A549 (cell line): Measurements from ENCODE around the gene TIRAP.

Source experiments
- CHD2 ChIP-seq: fragments of 150-350 bp; IDR thresholded peaks from 2 replicates; pipeline ENCODE4 v1.6.1; 2014; ENCODE audit warnings: low read length; ENCODE audit not compliant: partially characterized antibody
- EHF ChIP-seq: fragments of 250-450 bp; sonication (Bioruptor Pico); IDR thresholded peaks from 2 replicates; pipeline ENCODE4 v1.5.0; 2020; ENCODE audit warnings: mild to moderate bottlenecking
- POLR2A ChIP-seq: IDR thresholded peaks from 2 replicates; pipeline ENCODE4 v1.6.1; 2012; ENCODE audit warnings: mild to moderate bottlenecking, low read length
- POLR2AphosphoS2 ChIP-seq: conservative IDR thresholded peaks from 2 replicates; pipeline ENCODE4 v1.6.1; 2012; ENCODE audit warnings: low read length, improper control_type of control experiment, inconsistent platforms
- TF ChIP-seq, protein P1 (sequence below): fragments of >200 bp; sonication (Bioruptor Twin); formaldehyde crosslinking; IDR thresholded peaks from 3 replicates; pipeline ENCODE4 v1.5.1; 2016
- TF ChIP-seq, protein P2 (sequence below): fragments of 200-600 bp; sonication (generic); IDR thresholded peaks from 2 replicates; pipeline ENCODE4 v1.6.1; 2016; ENCODE audit warnings: antibody characterized with exemption, mild to moderate bottlenecking, moderate library complexity
- TF ChIP-seq, protein P3 (sequence below): fragments of 250-450 bp; sonication (Bioruptor Pico); IDR thresholded peaks from 2 replicates; pipeline ENCODE4 v1.5.0; 2021; ENCODE audit warnings: mild to moderate bottlenecking, moderate library complexity, borderline replicate concordance

DNA sequence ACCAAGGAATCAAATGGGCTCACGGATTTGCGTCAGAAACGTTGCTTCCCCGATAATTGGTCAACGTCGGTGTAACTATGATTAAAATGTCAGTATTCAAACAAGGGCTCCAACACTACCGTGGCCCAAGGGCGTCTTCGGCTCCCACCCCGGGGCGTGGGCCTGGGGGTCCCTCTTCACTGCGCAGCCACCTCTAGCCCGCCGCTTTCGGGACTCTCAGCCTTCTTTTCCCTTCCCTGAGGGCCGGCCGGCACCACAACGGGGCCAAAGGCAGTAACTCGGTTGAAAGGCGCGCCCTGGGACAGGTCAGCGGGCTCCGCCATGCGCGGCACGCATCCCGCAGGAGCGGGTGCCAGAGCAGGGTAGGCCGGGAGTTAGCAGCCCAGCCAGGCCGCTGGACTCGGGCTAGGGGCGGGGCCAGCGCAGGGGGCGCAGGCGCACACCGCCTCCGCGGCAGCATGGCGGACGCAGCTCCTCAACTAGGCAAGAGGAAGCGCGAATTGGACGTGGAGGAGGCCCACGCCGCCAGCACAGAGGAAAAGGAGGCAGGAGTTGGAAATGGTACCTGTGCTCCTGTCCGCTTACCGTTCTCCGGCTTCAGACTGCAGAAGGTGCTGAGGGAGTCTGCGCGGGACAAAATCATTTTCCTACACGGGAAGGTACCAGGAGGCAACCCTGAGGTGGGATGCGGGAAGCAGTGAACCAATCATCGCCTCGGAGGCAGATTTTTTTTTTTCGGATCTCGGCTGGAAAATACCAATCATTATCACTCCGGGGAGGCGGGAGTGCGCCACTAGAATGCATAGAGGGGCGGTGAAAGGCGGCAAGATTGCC lies 20.9 kb downstream of the TIRAP start, which contains the start of gene DCPS:
- TF ChIP-seq, protein P1, sequence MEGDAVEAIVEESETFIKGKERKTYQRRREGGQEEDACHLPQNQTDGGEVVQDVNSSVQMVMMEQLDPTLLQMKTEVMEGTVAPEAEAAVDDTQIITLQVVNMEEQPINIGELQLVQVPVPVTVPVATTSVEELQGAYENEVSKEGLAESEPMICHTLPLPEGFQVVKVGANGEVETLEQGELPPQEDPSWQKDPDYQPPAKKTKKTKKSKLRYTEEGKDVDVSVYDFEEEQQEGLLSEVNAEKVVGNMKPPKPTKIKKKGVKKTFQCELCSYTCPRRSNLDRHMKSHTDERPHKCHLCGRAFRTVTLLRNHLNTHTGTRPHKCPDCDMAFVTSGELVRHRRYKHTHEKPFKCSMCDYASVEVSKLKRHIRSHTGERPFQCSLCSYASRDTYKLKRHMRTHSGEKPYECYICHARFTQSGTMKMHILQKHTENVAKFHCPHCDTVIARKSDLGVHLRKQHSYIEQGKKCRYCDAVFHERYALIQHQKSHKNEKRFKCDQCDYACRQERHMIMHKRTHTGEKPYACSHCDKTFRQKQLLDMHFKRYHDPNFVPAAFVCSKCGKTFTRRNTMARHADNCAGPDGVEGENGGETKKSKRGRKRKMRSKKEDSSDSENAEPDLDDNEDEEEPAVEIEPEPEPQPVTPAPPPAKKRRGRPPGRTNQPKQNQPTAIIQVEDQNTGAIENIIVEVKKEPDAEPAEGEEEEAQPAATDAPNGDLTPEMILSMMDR, result no peak
- TF ChIP-seq POLR2AphosphoS2 (no peak), EHF (CRISPR knock-in tag) (no peak), POLR2A (peak; percentile 95), CHD2 (no peak)
- TF ChIP-seq, protein P2, sequence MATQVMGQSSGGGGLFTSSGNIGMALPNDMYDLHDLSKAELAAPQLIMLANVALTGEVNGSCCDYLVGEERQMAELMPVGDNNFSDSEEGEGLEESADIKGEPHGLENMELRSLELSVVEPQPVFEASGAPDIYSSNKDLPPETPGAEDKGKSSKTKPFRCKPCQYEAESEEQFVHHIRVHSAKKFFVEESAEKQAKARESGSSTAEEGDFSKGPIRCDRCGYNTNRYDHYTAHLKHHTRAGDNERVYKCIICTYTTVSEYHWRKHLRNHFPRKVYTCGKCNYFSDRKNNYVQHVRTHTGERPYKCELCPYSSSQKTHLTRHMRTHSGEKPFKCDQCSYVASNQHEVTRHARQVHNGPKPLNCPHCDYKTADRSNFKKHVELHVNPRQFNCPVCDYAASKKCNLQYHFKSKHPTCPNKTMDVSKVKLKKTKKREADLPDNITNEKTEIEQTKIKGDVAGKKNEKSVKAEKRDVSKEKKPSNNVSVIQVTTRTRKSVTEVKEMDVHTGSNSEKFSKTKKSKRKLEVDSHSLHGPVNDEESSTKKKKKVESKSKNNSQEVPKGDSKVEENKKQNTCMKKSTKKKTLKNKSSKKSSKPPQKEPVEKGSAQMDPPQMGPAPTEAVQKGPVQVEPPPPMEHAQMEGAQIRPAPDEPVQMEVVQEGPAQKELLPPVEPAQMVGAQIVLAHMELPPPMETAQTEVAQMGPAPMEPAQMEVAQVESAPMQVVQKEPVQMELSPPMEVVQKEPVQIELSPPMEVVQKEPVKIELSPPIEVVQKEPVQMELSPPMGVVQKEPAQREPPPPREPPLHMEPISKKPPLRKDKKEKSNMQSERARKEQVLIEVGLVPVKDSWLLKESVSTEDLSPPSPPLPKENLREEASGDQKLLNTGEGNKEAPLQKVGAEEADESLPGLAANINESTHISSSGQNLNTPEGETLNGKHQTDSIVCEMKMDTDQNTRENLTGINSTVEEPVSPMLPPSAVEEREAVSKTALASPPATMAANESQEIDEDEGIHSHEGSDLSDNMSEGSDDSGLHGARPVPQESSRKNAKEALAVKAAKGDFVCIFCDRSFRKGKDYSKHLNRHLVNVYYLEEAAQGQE, result no peak
- TF ChIP-seq, protein P3, sequence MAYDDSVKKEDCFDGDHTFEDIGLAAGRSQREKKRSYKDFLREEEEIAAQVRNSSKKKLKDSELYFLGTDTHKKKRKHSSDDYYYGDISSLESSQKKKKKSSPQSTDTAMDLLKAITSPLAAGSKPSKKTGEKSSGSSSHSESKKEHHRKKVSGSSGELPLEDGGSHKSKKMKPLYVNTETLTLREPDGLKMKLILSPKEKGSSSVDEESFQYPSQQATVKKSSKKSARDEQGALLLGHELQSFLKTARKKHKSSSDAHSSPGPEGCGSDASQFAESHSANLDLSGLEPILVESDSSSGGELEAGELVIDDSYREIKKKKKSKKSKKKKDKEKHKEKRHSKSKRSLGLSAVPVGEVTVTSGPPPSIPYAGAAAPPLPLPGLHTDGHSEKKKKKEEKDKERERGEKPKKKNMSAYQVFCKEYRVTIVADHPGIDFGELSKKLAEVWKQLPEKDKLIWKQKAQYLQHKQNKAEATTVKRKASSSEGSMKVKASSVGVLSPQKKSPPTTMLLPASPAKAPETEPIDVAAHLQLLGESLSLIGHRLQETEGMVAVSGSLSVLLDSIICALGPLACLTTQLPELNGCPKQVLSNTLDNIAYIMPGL, result no peak
